ENCODE results near the gene FFAR1. TPM values are rescaled to one million over a fixed set of nuclear protein-coding genes. Genes with fewer than 3 reads are reported as not detected.

FFAR1 gene
- total RNA-seq, 2 experiments from 2014 or later: 0.23 to 0.35 TPM

DNA sequence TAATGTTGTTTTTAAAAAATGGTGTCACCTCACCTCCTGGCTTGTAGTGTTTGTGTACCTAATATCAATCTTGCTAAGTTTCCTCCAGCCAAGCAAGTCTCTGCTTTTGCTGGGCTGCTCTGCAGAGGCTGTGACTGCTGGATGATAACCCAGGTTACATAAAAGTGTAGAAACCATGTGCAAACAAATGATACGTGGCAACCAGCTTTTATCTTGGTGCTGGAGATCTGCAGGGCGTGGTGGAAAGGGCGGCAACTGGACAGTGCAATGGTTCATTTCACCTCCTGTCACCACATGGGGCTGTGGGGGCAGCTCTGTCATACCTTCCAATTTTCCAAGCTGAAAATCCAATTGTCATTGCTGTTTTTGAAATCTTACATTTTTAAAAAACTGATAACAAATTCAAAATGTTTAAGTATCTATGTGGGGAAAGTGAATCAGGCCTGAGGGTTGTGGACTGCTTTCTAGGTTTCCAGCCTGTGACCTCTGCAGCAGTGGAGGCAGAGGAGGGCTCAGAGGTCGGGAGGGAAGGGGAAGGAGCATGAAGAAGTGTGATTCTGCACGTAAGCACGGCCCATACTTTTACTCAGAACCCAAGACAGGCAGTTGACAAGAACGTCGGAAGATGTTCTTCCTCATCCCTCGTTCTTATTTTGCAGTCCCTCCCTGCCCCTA is 32.9 kb downstream of the FFAR1 start:
- ChIA-PET CTCF (no interaction called here), POLR2A (no interaction called here)
- no peak overlapping the region for H3K4me3 Mint-ChIP-seq
- no peaks in the 10 kb centered on the region for H3K4me1 Mint-ChIP-seq
- no peak overlapping the region for H3K27ac Mint-ChIP-seq
- ATAC-seq (no peak), DNase-seq (no peak)
- H3K36me3 Mint-ChIP-seq (ENCODE audit: low read depth): no peaks in the 10 kb centered on the region
- intact Hi-C loops (cut with DNase I, micrococcal nuclease): no loop called here
- H3K9me3 Mint-ChIP-seq (ENCODE audit: low read depth): peaks cover 2% of the 10 kb centered on the region
- peaks cover 15% of the 10 kb centered on the region for H3K27me3 Mint-ChIP-seq

DNA sequence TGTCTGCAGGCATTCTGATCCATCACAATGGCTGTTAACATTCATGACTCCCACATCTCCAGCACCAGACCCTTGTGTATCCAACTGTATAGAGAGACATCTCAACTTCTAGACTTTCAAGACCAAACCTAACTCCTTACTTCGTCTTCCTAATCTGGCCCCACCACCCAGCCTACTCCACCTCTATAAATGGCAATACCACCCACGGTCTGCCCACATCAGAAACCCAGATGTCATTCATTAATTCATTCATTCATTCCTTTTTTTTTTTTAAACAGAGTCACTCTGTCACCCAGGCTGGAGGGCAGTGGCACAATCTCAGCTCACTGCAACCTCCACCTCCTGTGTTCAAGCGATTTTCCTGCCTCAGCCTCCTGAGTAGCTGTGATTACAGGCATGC is 33.6 kb downstream of the FFAR1 start:
- CTCF ChIA-PET: no interaction called here
- Mint-ChIP-seq H3K9me3 (ENCODE audit: low read depth) (peaks cover 2% of the 10 kb centered on the region), H3K27me3 (peaks cover 15% of the 10 kb centered on the region), H3K36me3 (ENCODE audit: low read depth) (peaks cover under 1% of the 10 kb centered on the region), H3K27ac (no peak overlapping the region), H3K4me1 (no peaks in the 10 kb centered on the region), H3K4me3 (no peak overlapping the region)
- DNase-seq (no peak), ATAC-seq (no peak)
- intact Hi-C loops (cut with DNase I, micrococcal nuclease): no loop called here
- POLR2A ChIA-PET: no interaction called here

DNA sequence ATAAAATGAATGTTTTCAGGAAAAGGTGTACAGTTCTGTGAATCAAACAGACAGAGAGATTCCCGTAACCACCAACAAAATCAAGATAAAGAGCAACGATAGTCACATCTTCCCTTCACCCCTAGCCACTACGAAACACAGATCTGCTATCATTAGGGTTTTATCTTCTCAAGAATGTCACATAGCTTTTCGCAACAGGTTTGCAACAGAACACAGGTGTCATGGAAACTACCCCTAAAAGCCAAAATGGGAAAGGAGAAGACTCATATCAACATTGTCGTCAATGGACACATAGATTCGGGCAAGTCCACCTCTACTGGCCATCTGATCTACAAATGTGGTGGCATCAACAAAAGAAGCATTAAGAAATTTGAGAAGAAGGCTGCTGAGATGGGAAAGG is 34.2 kb downstream of the FFAR1 start:
- ATAC-seq (no peak), DNase-seq (no peak)
- H3K9me3 Mint-ChIP-seq (ENCODE audit: low read depth): peaks cover 7% of the 10 kb centered on the region
- POLR2A ChIA-PET: no interaction called here
- intact Hi-C loops (cut with DNase I, micrococcal nuclease): no loop called here
- H3K27me3 Mint-ChIP-seq: peaks cover 17% of the 10 kb centered on the region
- no peak overlapping the region for H3K4me3 Mint-ChIP-seq
- no peaks in the 10 kb centered on the region for H3K4me1 Mint-ChIP-seq
- CTCF ChIA-PET: no interaction called here
- H3K36me3 Mint-ChIP-seq (ENCODE audit: low read depth): peaks cover 2% of the 10 kb centered on the region
- H3K27ac Mint-ChIP-seq: no peak overlapping the region

DNA sequence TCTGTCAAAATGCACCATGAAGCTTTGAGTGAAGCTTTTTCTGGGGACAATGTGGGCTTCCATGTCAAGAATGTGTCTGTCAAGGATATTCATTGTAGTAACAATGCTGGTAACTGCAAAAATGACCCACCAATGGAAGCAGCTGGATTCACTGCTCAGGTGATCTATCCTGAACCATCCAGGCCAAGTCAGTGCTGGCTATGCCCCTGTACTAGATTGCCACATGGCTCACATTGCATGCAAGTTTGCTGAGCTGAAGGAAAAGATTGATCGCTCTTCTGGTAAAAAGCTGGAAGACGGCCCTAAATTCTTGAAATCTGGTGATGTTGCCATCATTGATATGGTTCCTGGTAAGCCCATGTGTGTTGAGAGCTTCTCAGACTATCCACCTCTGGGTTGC is 35.8 kb downstream of the FFAR1 start:
- H3K9me3 Mint-ChIP-seq (ENCODE audit: low read depth): peaks cover 8% of the 10 kb centered on the region
- H3K4me1 Mint-ChIP-seq: no peaks in the 10 kb centered on the region
- intact Hi-C loops (cut with DNase I, micrococcal nuclease): no loop called here
- no peak overlapping the region for H3K4me3 Mint-ChIP-seq
- no peak for DNase-seq
- peaks cover 13% of the 10 kb centered on the region for H3K27me3 Mint-ChIP-seq
- ATAC-seq: no peak
- ChIA-PET CTCF (interaction anchor here (0.7 to 1.2 kb wide), 2 partner anchors 17 to 85 kb away, joined by 3 read pairs; no protein-coding TSS in a partner anchor), POLR2A (no interaction called here)
- no peak overlapping the region for H3K27ac Mint-ChIP-seq
- H3K36me3 Mint-ChIP-seq (ENCODE audit: low read depth): peaks cover 2% of the 10 kb centered on the region

DNA sequence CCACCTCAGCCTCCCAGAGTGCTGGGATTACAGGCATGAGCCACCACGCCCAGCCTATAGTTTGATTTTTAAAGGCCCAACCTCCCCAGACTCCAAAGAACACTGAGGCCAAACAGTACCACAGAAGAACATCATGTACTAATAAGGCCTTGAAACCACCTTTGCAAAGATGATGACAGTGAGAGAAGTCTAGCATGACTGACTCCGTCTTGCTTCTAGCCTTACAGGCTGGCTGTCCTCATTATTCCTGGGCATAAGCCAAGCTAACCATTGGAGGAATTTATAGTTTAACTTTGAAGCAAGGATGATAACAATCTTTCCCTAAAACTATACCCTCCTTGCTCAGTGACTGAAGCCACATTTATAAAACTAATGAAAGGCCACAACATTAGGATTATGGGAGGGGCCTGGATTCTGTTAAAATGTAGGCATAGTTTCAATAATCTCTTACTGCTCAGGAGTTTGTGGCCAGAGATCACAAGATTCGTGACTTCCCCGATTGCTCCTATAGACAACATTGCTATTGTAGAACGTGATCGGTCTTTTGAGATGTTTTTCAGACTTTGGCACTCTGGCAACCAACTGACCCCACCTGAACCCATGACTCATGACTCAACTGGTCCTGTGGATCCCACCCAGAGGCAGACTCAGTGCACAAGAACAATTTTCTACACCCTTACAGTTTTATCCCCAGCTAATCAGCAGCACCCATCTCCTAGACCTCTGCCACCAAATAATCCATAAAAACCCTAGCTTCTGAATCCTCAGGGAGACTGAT is 40.8 kb downstream of the FFAR1 start:
- ChIA-PET POLR2A (interaction anchor here (0.6 kb wide), 1 partner anchor 12 kb away, joined by 11 read pairs; no protein-coding TSS in a partner anchor), CTCF (interaction anchor here (1.0 kb wide), 1 partner anchor 70 kb away, joined by 3 read pairs; no protein-coding TSS in a partner anchor)
- Mint-ChIP-seq H3K36me3 (ENCODE audit: low read depth) (peaks cover 2% of the 10 kb centered on the region), H3K9me3 (ENCODE audit: low read depth) (peaks cover 8% of the 10 kb centered on the region), H3K27ac (no peak overlapping the region), H3K4me1 (no peaks in the 10 kb centered on the region), H3K27me3 (peaks cover 6% of the 10 kb centered on the region), H3K4me3 (no peak overlapping the region)
- ATAC-seq: no peak
- no peak for DNase-seq
- intact Hi-C loops (cut with DNase I, micrococcal nuclease): no loop called here

DNA sequence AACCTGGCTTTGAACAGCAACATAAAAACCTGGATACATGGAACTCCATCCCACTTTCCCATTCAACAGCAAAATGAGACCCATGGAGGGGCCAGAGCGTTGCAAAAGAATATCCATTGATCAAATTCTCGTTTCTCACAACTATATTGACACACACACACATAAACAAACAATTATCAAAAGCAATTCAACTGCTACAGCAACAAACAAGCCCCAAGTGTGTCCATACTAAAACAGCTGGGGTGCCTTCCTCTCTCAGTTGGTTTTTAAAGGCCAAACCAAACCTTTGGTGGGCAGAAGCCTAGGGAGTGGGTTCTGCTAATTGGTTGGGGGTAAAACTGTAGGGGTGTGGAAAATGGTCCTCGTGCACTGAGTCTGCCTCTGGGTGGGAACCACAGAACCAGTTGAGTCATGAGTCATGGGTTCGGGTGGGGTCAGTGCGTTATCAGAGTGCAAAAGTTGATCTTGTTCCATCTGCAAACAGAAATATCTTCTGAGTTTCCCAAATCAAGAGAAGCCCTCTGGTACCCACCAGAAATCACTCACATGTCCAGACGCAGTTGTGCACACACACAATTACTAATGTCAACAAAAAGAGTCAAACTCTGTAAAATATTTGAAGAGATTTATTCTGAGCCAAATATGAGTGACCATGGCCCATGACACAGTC is 41.6 kb downstream of the FFAR1 start:
- H3K27ac Mint-ChIP-seq: no peak overlapping the region
- H3K4me3 Mint-ChIP-seq: no peak overlapping the region
- ChIA-PET CTCF (no interaction called here), POLR2A (no interaction called here)
- peaks cover 8% of the 10 kb centered on the region for H3K27me3 Mint-ChIP-seq
- intact Hi-C loops (cut with DNase I, micrococcal nuclease): no loop called here
- peaks cover 2% of the 10 kb centered on the region for H3K36me3 Mint-ChIP-seq (ENCODE audit: low read depth)
- peaks cover 8% of the 10 kb centered on the region for H3K9me3 Mint-ChIP-seq (ENCODE audit: low read depth)
- ATAC-seq (no peak), DNase-seq (no peak)
- no peaks in the 10 kb centered on the region for H3K4me1 Mint-ChIP-seq

DNA sequence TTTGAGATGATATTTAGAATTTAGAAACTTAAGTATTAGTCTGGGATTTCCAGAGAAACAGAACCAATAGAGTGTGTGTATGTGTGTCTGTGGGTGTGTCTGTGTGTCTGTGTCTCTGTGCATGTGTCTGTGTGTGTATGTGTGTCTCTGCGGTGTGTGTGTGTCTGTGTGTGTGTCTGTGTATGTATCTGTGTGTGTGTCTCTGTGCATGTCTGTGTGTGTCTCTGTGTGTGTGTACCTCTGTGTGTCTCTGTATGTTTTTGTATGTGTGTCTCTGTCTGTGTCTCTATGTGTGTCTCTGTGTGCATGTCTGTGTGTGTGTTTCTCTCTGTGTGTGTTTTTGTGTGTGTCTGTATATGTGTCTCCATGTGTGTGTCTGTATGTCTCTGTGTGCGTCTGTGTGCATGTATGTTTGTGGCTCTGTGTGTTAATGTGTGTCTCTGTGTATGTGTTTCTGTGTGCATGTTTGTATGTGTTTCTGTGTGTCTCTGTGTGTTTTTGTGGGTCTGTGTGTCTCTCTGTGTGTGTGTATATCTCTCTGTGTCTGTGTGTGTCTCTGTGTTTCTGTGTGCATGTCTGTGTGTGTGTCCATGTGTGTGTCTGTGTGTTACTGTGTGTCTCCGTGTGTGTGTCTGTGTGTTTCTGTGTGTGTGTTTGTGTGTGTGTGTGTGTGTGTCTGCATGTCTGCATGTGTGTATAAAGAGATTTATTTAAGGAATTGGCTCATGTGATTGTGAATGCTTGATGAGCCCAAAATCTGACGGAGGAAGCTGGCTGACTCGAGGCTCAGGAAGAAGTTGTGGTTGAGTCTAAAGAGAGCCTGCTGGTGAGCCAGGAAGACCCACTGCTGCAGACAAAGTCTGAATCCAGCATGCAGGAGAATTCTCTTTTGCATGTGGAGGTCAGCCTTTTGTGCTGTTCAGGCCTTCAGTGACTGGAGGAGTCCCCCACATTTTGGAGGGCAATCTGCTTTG is 45.3 kb downstream of the FFAR1 start:
- H3K9me3 Mint-ChIP-seq (ENCODE audit: low read depth): no peaks in the 10 kb centered on the region
- no peak overlapping the region for H3K27ac Mint-ChIP-seq
- no peak for ATAC-seq
- no peak for DNase-seq
- intact Hi-C loops (cut with DNase I, micrococcal nuclease): no loop called here
- H3K27me3 Mint-ChIP-seq: peaks cover 4% of the 10 kb centered on the region
- ChIA-PET CTCF (no interaction called here), POLR2A (no interaction called here)
- H3K4me3 Mint-ChIP-seq: no peak overlapping the region
- no peaks in the 10 kb centered on the region for H3K36me3 Mint-ChIP-seq (ENCODE audit: low read depth)
- H3K4me1 Mint-ChIP-seq: no peaks in the 10 kb centered on the region

DNA sequence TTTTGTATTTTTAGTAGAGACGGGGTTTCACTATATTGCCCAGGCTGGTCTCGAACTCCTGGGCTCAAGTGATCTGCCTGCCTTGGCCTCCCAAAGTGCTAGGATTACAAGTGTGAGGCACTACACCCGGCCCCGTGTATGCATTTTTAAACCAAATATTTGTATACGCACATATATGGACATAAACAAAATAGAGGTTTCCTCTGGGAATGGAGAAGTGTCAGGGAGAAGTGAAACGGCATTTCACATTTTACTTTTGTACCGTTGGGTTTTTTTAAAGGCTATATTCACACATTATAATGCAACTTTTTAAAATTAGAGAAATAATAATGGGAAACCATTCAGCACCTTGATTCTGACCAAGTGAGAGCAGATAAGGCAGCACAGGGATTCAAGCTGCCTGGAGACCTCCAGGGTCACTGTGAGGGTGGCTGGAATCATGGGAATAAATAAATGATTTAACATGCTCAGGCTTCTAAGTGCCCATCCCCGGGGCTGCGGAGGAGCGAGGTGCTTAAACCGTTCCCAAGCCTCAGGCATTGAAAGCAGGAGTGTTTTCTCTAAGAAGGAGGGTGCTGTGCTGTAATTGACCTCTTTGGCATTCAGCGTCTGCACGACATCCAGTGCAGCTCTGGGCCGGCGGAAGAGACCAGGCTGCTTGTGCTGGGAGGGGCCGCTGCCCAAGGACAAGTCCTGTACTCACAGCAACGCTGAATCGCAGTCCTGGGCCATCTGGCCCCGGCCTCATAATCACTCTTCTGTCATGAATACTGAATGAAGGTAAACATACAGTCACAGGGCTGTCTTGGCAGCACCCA is 47.9 kb downstream of the FFAR1 start:
- Mint-ChIP-seq H3K9me3 (ENCODE audit: low read depth) (no peaks in the 10 kb centered on the region), H3K4me1 (no peaks in the 10 kb centered on the region), H3K4me3 (no peak overlapping the region), H3K27ac (no peak overlapping the region), H3K27me3 (peaks cover 4% of the 10 kb centered on the region), H3K36me3 (ENCODE audit: low read depth) (no peaks in the 10 kb centered on the region)
- POLR2A ChIA-PET: no interaction called here
- no peak for ATAC-seq
- DNase-seq: no peak
- CTCF ChIA-PET: no interaction called here
- intact Hi-C loops (cut with DNase I, micrococcal nuclease): no loop called here

DNA sequence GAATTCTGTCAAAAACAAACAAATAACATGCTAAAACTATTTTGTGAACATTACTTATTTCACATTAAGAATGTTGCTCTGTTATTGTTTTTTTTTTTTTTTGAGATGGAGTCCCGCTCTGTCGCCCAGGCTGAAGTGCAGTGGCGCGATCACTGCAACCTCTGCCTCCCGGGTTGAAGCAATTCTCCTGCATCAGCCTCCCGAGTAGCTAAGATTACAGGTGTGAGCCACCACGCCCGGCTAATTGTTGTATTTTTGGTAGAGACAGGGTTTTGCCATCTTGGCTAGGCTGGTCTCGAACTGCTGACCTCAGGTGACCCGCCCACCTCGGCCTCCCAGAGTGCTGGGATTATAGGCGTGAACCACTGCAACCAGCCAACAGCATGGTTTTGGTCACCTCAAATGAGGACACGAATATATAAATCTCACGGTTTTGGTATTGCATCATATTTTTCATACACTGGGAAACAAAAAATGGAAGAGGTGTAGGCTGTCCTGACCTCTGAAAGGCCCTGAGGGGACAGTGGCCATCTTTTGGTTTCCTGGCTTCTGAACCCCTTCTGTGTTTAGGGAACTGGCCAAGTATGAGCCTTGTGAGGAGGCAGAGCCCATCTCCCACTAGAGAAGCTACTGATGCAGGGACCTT is 48.7 kb downstream of the FFAR1 start:
- no peaks in the 10 kb centered on the region for H3K9me3 Mint-ChIP-seq (ENCODE audit: low read depth)
- ChIA-PET POLR2A (no interaction called here), CTCF (no interaction called here)
- no peak overlapping the region for H3K27ac Mint-ChIP-seq
- DNase-seq: no peak
- peaks cover under 1% of the 10 kb centered on the region for H3K4me1 Mint-ChIP-seq
- no peak overlapping the region for H3K4me3 Mint-ChIP-seq
- intact Hi-C loops (cut with DNase I, micrococcal nuclease): no loop called here
- H3K27me3 Mint-ChIP-seq: peaks cover 2% of the 10 kb centered on the region
- no peaks in the 10 kb centered on the region for H3K36me3 Mint-ChIP-seq (ENCODE audit: low read depth)
- ATAC-seq: no peak

DNA sequence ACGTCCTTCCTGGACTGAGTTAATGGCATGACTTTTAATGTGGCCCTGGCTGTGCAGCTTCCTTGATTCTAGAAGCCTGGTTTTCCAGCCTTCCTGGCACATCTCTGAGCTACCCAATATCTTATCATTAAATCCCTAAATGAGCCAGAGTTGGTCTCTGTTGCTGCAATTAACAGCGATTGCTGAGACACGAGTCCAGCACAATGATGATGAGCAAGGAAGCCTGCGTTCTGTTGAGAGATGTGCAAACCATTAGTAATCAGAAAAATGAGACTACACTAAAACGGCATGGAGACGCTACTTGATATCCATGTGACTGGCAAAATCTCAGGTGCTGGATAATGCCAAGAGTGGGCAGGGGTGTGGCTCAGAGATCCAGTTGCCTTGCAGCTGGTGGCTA is 49.4 kb downstream of the FFAR1 start:
- Mint-ChIP-seq H3K36me3 (ENCODE audit: low read depth) (no peaks in the 10 kb centered on the region), H3K4me3 (no peak overlapping the region), H3K27ac (no peak overlapping the region), H3K9me3 (ENCODE audit: low read depth) (no peaks in the 10 kb centered on the region), H3K4me1 (peaks cover 2% of the 10 kb centered on the region), H3K27me3 (peaks cover 2% of the 10 kb centered on the region)
- ChIA-PET CTCF (no interaction called here), POLR2A (no interaction called here)
- intact Hi-C loops (cut with DNase I, micrococcal nuclease): no loop called here
- no peak for ATAC-seq
- DNase-seq: no peak

All from activated CD4-positive, alpha-beta T cell treated with anti-CD3 and anti-CD28 coated beads for 36 hours (primary cell).